Measurements from ENCODE around the gene PACS1.
"Not testable (repeated sequence)": the region's sequence is repeated elsewhere in the genome, so short reads cannot be mapped to it uniquely, and the experiment has no call there.

PACS1 gene

GRCh38 chr11:66089067-66089466 is 19.0 kb downstream of the PACS1 start:
- no peak overlapping the region for H3K4me2 ChIP-seq (ENCODE audit: low read length)
- H3K79me1 ChIP-seq (ENCODE audit: low read length) = peaks cover 11% of the 10 kb centered on the region
- H3K4me3 ChIP-seq (ENCODE audit: low read length) = no peak overlapping the region
- no peak overlapping the region for H3K27ac ChIP-seq (ENCODE audit: low read depth, low read length)
- DNase-seq = no peak
- no peak overlapping the region for H2AK5ac ChIP-seq (ENCODE audit: low read length)
- no peak overlapping the region for H3K9ac ChIP-seq (ENCODE audit: low read length)
- no peak overlapping the region for H3K4ac ChIP-seq (ENCODE audit: low read depth, low read length)
- no CpG with 5 or more reads among the region's 3 CpGs for WGBS (ENCODE audit: extremely low coverage, insufficient coverage, low lambda C conversion rate)
- H3K23ac ChIP-seq (ENCODE audit: low read length) = no peak overlapping the region
- no peaks in the 10 kb centered on the region for H3K4me1 ChIP-seq (ENCODE audit: control insufficient read depth, low read depth, low read length)
- no peak overlapping the region for H2BK5ac ChIP-seq (ENCODE audit: low read length)
- H3K18ac ChIP-seq (ENCODE audit: low read length) = no peak overlapping the region
- H2BK15ac ChIP-seq (replicated peaks; ENCODE audit: low read depth) = no peak overlapping the region
- H3K27me3 ChIP-seq (ENCODE audit: insufficient read depth, low read length, poor library complexity) = no peaks in the 10 kb centered on the region
- no peak overlapping the region for H3K56ac ChIP-seq (ENCODE audit: low read length)
- no peaks in the 10 kb centered on the region for H3K36me3 ChIP-seq (ENCODE audit: control insufficient read depth, insufficient read depth, low read length)
- no peak overlapping the region for H4K8ac ChIP-seq (ENCODE audit: low read depth, low read length)
- H3K79me2 ChIP-seq (ENCODE audit: control insufficient read depth, insufficient read depth, low read length) = peaks cover 7% of the 10 kb centered on the region
- no peak overlapping the region for H4K5ac ChIP-seq (ENCODE audit: low read length)
- no peak overlapping the region for H2BK120ac ChIP-seq (ENCODE audit: low read depth, low read length)

- Histone ChIP-seq H2AK5ac (ENCODE audit: low read length) (no peak overlapping the region), H3K27ac (ENCODE audit: low read depth, low read length) (no peak overlapping the region), H3K56ac (ENCODE audit: low read length) (no peak overlapping the region), H2BK5ac (ENCODE audit: low read length) (no peak overlapping the region), H3K4ac (ENCODE audit: low read depth, low read length) (no peak overlapping the region), H3K4me1 (ENCODE audit: control insufficient read depth, low read depth, low read length) (no peaks in the 10 kb centered on the region), H3K18ac (ENCODE audit: low read length) (no peak overlapping the region), H3K79me1 (ENCODE audit: low read length) (peaks cover 8% of the 10 kb centered on the region), H3K27me3 (ENCODE audit: insufficient read depth, low read length, poor library complexity) (no peaks in the 10 kb centered on the region), H3K23ac (ENCODE audit: low read length) (no peak overlapping the region), H3K9ac (ENCODE audit: low read length) (no peak overlapping the region), H3K36me3 (ENCODE audit: control insufficient read depth, insufficient read depth, low read length) (no peaks in the 10 kb centered on the region), H4K8ac (ENCODE audit: low read depth, low read length) (no peak overlapping the region), H4K5ac (ENCODE audit: low read length) (no peak overlapping the region), H3K79me2 (ENCODE audit: control insufficient read depth, insufficient read depth, low read length) (peaks cover 6% of the 10 kb centered on the region), H3K4me3 (ENCODE audit: low read length) (no peak overlapping the region), H2BK120ac (ENCODE audit: low read depth, low read length) (no peak overlapping the region), H3K4me2 (ENCODE audit: low read length) (no peak overlapping the region), H2BK15ac (replicated peaks; ENCODE audit: low read depth) (no peak overlapping the region)
- no peak for DNase-seq
- no CpG with 5 or more reads among the region's 4 CpGs for WGBS (ENCODE audit: extremely low coverage, insufficient coverage, low lambda C conversion rate)
These were observed 20.2 kb downstream of the PACS1 start for GRCh38 chr11:66090288-66090687.

- H3K4me2 ChIP-seq (ENCODE audit: low read length); H4K8ac ChIP-seq (ENCODE audit: low read depth, low read length); H3K4ac ChIP-seq (ENCODE audit: low read depth, low read length); H3K56ac ChIP-seq (ENCODE audit: low read length); H3K79me1 ChIP-seq (ENCODE audit: low read length); H3K18ac ChIP-seq (ENCODE audit: low read length); H3K4me1 ChIP-seq (ENCODE audit: control insufficient read depth, low read depth, low read length); H2BK5ac ChIP-seq (ENCODE audit: low read length); H2AK5ac ChIP-seq (ENCODE audit: low read length); H2BK15ac ChIP-seq (replicated peaks; ENCODE audit: low read depth); H3K4me3 ChIP-seq (ENCODE audit: low read length); DNase-seq; H3K36me3 ChIP-seq (ENCODE audit: control insufficient read depth, insufficient read depth, low read length); H2BK120ac ChIP-seq (ENCODE audit: low read depth, low read length); H3K23ac ChIP-seq (ENCODE audit: low read length); H4K5ac ChIP-seq (ENCODE audit: low read length); H3K79me2 ChIP-seq (ENCODE audit: control insufficient read depth, insufficient read depth, low read length); H3K27ac ChIP-seq (ENCODE audit: low read depth, low read length); H3K9ac ChIP-seq (ENCODE audit: low read length); H3K27me3 ChIP-seq (ENCODE audit: insufficient read depth, low read length, poor library complexity): not testable (repeated sequence)
- WGBS (ENCODE audit: extremely low coverage, insufficient coverage, low lambda C conversion rate) = no CpG with 5 or more reads among the region's 2 CpGs
These were observed 22.1 kb downstream of the PACS1 start for GRCh38 chr11:66092125-66092524.

- not testable (repeated sequence) for H3K4ac ChIP-seq (ENCODE audit: low read depth, low read length); H3K4me2 ChIP-seq (ENCODE audit: low read length); H3K4me1 ChIP-seq (ENCODE audit: control insufficient read depth, low read depth, low read length); H3K79me2 ChIP-seq (ENCODE audit: control insufficient read depth, insufficient read depth, low read length); H3K27ac ChIP-seq (ENCODE audit: low read depth, low read length); H3K9ac ChIP-seq (ENCODE audit: low read length); H2AK5ac ChIP-seq (ENCODE audit: low read length); H3K36me3 ChIP-seq (ENCODE audit: control insufficient read depth, insufficient read depth, low read length); H3K79me1 ChIP-seq (ENCODE audit: low read length); H4K5ac ChIP-seq (ENCODE audit: low read length); H3K4me3 ChIP-seq (ENCODE audit: low read length); H2BK15ac ChIP-seq (replicated peaks; ENCODE audit: low read depth); H3K18ac ChIP-seq (ENCODE audit: low read length); H2BK120ac ChIP-seq (ENCODE audit: low read depth, low read length); H3K23ac ChIP-seq (ENCODE audit: low read length); H4K8ac ChIP-seq (ENCODE audit: low read depth, low read length); H2BK5ac ChIP-seq (ENCODE audit: low read length); DNase-seq; H3K27me3 ChIP-seq (ENCODE audit: insufficient read depth, low read length, poor library complexity); H3K56ac ChIP-seq (ENCODE audit: low read length)
- WGBS (ENCODE audit: extremely low coverage, insufficient coverage, low lambda C conversion rate) = no CpG with 5 or more reads among the region's 10 CpGs
These were observed 29.7 kb downstream of the PACS1 start for GRCh38 chr11:66099746-66100145.

- Histone ChIP-seq H3K79me1 (ENCODE audit: low read length) (no peaks in the 10 kb centered on the region), H4K8ac (ENCODE audit: low read depth, low read length) (no peak overlapping the region), H3K27me3 (ENCODE audit: insufficient read depth, low read length, poor library complexity) (no peaks in the 10 kb centered on the region), H4K5ac (ENCODE audit: low read length) (no peak overlapping the region), H3K56ac (ENCODE audit: low read length) (no peak overlapping the region), H3K23ac (ENCODE audit: low read length) (no peak overlapping the region), H2BK15ac (replicated peaks; ENCODE audit: low read depth) (no peak overlapping the region), H3K9ac (ENCODE audit: low read length) (no peak overlapping the region), H3K4me2 (ENCODE audit: low read length) (no peak overlapping the region), H2BK5ac (ENCODE audit: low read length) (no peak overlapping the region), H3K79me2 (ENCODE audit: control insufficient read depth, insufficient read depth, low read length) (no peaks in the 10 kb centered on the region), H3K4me1 (ENCODE audit: control insufficient read depth, low read depth, low read length) (peaks cover 2% of the 10 kb centered on the region), H3K4me3 (ENCODE audit: low read length) (no peak overlapping the region), H3K18ac (ENCODE audit: low read length) (no peak overlapping the region), H3K27ac (ENCODE audit: low read depth, low read length) (no peak overlapping the region), H2BK120ac (ENCODE audit: low read depth, low read length) (no peak overlapping the region), H2AK5ac (ENCODE audit: low read length) (no peak overlapping the region), H3K4ac (ENCODE audit: low read depth, low read length) (no peak overlapping the region), H3K36me3 (ENCODE audit: control insufficient read depth, insufficient read depth, low read length) (no peaks in the 10 kb centered on the region)
- no CpG with 5 or more reads among the region's 14 CpGs for WGBS (ENCODE audit: extremely low coverage, insufficient coverage, low lambda C conversion rate)
- DNase-seq = no peak
These were observed 30.4 kb downstream of the PACS1 start for GRCh38 chr11:66100272-66101065.

GRCh38 chr11:66101066-66101464 is 31.0 kb downstream of the PACS1 start:
- H2AK5ac ChIP-seq (ENCODE audit: low read length) = no peak overlapping the region
- H4K5ac ChIP-seq (ENCODE audit: low read length) = no peak overlapping the region
- no peak overlapping the region for H4K8ac ChIP-seq (ENCODE audit: low read depth, low read length)
- H3K4ac ChIP-seq (ENCODE audit: low read depth, low read length) = no peak overlapping the region
- no peak overlapping the region for H3K4me3 ChIP-seq (ENCODE audit: low read length)
- no peaks in the 10 kb centered on the region for H3K27me3 ChIP-seq (ENCODE audit: insufficient read depth, low read length, poor library complexity)
- no peak overlapping the region for H2BK15ac ChIP-seq (replicated peaks; ENCODE audit: low read depth)
- no CpG with 5 or more reads among the region's 3 CpGs for WGBS (ENCODE audit: extremely low coverage, insufficient coverage, low lambda C conversion rate)
- H3K23ac ChIP-seq (ENCODE audit: low read length) = no peak overlapping the region
- no peak overlapping the region for H3K9ac ChIP-seq (ENCODE audit: low read length)
- no peak overlapping the region for H2BK120ac ChIP-seq (ENCODE audit: low read depth, low read length)
- no peak overlapping the region for H3K56ac ChIP-seq (ENCODE audit: low read length)
- H3K4me1 ChIP-seq (ENCODE audit: control insufficient read depth, low read depth, low read length) = peaks cover 2% of the 10 kb centered on the region
- H3K4me2 ChIP-seq (ENCODE audit: low read length) = no peak overlapping the region
- H2BK5ac ChIP-seq (ENCODE audit: low read length) = no peak overlapping the region
- no peak for DNase-seq
- no peak overlapping the region for H3K27ac ChIP-seq (ENCODE audit: low read depth, low read length)
- H3K36me3 ChIP-seq (ENCODE audit: control insufficient read depth, insufficient read depth, low read length) = no peaks in the 10 kb centered on the region
- H3K79me2 ChIP-seq (ENCODE audit: control insufficient read depth, insufficient read depth, low read length) = no peaks in the 10 kb centered on the region
- H3K18ac ChIP-seq (ENCODE audit: low read length) = no peak overlapping the region
- H3K79me1 ChIP-seq (ENCODE audit: low read length) = peaks cover 2% of the 10 kb centered on the region

Data from mesendoderm (in vitro differentiated cells).